NOMO-1 treated with dmso at 0.1 percent for 144 hours (cell line): ENCODE data around the gene RPTOR.
"Not testable (repeated sequence)": the region's sequence is repeated elsewhere in the genome, so short reads cannot be mapped to it uniquely, and the experiment has no call there.

ENCODE experiments used
- DNase-seq: peaks from one replicate; lab custom pipeline; 2025; ENCODE audit not compliant: unreplicated experiment; lab: John Stamatoyannopoulos, UW

The RPTOR gene

DNA sequence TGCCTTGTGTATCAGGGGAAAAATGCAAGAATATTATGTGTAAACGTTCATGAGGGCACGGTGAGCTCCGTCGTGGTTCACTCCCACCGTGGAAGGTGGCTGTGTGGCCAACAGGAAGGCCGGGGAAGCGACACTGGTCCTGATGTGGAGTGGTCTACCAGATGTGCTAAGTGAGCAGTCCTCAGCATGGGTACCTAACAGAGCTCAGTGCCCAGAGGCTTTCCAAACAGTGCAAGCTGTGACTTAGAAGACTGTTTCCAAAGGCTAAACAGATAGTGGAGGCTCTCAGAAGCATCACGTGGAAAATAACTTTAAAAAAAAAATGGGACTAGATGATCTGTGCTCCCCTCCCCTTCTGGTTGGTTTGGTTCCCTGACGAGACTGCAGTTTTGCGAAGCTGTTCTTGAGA, 247.7 kb downstream of the RPTOR start:
- DNase-seq = no peak

DNA sequence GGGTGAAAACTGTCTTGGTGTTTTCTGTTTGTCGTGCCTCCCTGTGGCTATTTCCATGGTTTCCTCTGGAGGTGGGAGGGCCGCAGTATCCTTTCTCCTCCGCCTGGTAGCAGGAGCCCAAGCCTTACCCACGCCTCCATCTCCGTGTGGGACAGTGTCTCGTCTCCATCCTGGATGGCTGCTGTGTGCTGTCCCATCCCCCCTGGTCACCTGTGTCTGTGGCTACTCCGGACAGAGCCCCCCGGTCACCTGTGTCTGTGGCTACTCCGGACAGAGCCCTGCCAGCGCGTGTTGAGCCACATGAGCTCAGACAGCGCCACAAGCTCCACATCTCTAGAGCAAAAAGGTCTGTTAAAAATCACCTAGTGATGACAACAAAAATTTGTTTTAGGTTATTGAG, 248.8 kb downstream of the RPTOR start:
- DNase-seq = no peak

DNA sequence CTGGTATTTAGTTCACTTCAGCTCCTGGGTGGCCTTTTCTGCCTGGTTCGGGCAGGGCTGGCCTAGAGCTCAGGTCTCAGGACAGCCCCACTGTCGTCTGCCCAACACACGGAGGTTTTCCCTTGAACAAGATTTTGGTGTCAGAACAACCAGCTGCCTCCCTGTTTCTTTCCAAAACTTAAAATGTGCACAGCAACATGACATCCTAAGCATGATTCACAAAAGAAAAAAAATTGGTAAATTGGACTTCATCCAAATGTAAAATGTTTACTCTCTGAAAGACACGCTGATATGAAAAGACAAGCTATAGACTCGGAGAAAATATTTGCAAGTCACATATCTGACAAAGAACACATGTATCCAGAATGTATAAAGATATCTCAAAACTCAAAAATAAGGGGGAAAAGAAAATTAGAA, 249.2 kb downstream of the RPTOR start:
- no peak for DNase-seq

DNA sequence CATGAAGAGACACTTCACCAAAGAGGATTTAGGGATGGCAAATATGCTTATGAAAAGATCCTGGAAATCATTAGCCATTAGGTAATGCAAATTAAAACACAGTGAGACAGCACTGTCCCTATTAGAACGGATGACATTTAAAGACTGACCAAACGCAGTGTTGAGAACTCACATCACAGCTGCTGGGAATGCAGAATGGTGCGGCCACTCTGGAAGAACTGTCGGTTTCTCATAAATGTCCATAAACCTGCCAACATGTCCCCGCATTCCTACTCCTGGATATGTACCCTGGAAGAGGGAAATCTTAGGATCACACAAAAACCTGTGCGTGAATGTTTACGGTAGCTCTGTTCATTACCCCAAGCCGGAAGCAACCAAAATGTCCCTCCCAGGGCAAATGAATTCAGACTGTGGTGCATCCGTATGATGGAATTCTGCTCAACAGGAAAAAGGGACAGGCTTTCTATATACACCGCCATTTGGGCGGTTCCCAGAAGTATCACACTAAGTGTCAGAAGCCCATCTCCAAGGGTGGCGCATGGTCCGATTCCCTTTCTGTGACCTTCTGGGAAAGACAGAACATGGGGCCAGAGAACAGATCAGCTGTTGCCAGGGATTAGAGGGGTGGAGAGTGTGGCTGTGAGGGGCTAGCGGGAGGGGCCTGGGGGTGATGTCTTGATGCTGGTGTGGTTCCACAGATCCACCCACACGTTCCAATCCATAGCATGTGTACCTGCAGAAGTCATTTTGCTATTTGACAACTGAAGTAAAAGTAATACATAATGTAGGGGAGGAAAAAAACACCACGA, 249.8 kb downstream of the RPTOR start:
- no peak for DNase-seq

GRCh38 chr17:80795090-80795580, 250.5 kb downstream of the RPTOR start:
- DNase-seq = no peak

DNA sequence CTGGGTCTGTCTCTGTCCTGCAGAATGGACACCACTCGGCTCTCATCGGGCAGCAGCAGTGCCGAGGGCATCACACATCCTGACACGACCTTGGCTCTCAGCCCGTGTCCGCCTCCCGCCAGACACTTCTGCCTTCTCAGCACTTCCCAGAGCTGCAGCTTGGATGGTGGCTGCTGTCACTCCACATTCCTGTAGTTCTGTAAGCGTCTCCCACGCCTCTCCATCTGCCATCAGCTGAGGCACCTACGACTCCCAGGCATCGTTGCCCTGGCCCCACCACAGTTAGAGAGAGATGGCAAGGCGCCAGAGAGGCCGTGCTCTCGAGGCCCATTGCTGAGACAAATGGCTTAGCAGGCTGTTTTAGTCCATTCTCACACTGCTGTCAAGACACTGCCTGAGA, 251.1 kb downstream of the RPTOR start:
- DNase-seq = no peak

GRCh38 chr17:80796430-80796861, 251.8 kb downstream of the RPTOR start:
- no peak for DNase-seq

DNA sequence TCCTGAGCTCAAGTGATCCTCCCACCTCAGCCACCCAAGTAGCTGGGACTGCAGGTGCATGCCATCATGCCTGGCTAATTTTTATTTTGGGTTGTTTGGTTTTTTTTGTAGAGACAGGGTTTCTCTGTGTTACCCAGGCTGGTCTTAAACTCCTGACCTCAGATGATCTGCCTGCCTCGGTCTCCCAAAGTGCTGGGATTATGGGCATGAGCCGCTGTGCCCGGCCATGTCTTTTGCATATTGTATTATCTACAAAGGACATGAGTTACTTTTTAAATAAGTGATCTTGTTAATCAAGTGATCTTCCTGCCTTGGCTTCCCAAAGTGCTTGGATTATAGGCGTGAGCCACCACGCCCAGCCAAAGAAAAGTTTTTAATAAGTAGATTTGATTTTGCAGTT, 252.6 kb downstream of the RPTOR start:
- DNase-seq = not testable (repeated sequence)

DNA sequence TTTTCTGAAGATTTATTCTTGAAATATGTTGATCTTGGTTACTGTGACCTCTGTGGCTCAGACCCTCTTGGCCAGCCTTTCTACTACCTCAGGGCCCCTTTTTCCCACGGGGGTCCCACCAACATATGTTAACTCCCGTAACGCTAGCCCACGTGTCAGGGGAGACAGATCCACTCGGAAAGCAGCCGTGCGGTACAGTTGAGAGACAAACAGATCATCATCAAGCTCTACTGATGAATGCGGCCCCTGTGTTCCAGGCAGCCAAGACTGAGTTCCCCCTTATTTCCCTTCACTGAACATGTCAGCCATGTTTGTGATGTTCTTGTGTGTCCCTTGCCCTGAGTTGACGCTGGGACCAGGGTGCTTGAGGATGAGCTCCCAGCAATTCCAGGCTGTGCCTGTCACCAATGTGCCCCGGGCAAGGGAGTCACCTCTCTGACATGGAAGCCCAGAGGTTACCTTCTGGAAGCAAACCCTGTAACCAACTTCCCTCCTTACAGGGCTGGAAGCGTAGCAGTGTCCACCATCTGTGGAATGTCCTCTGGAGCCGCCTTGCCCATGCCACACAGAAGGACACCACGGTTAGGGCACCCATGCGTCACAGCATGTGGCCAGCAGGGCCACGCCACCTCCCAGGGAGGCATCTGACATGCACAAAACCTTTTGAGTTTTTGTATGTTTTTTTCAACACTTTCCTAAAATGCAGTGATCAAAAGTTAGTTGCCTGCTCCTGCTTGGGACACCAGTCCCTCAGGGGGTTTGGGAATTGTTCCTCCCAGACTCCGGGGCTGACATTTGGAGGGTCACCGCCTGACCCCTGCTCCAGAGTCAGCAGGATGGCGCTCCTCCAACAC, 253.3 kb downstream of the RPTOR start:
- DNase-seq = no peak

DNA sequence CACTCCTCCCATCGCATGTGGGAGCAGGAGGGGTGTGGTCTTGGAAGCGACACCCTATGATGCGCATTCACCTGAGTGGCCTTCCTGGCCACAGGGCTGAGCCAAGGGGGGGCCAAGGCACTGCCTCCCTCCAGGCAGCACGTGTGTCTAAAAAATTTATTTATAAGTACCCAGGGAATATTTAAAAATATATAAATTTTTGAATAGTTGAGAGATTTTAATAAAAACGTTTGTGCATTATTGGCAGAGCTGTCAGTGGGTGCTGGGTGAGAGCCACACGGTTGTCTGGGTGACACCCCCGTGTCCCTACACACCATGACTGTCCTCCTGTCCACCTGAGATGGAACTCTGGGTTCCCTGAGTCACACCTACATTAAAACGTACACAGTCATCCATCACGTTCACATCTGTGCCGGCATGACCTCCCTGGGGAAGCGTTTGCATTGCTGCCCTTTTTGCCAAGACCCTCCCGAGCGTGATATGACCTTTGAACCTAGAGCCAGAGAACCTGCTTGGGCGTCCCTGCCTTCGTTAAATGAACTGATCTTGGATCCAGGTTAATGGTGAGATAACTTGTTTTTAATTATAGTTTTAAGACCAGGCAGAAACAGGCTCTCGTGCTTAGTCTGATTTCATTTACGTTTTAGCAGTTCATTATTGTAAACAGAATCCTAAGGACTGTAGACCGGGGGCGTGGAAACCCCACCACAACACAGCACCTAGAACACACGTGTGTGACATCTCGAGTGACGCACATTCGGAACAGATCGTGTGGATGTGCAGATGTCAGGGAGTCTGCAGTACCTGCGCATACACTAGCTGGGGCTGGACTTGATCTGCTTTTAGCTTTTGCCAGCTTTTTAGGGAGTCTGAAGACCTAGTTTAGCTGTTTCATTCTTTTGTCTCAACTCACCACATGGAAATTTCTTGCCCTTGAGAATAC, 254.2 kb downstream of the RPTOR start:
- DNase-seq = no peak

DNA sequence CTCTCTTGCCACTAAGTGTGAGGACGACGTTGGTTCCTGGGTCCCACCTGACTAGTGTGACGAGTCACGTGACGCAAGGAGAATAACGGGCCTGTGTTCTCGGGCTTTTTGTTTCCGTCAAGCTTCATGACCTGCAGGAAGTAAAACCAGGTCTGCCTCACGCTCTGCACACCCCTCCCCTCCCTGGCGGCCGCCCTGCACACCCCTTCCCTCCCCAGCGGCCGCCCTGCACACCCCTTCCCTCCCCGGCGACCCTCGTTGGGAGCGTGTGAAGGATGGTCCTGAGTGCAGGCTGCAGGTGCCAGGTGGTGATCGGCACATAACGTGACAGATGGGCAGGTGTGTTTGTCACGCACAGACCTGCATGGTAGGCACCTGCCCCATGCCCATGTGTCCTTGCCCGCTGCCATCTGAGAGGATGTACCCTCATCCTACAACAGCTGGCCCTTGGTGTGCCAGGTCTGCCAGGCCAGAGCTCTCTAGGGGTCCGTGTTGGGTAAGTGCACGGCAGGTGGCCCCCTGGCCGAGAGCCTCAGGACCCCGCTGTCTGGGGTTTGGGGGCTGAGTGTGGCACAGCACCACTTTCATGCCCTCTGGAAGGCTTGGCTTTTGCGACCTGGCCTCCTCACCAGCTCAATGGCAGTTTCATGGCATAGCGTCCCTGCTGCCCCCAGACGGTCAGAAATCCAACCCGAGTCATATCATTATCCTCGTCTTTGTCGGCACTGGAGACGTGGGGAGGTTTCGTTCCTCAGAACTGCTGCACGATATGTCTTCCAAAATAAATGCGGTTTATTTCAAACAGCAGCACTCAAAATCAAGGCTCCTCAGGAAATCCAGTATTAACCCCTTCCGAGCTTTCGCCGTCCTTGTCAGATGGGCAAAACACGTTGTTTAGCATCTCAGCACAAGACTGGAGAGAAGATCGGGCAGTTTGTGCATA, 255.2 kb downstream of the RPTOR start:
- no peak for DNase-seq

GRCh38 chr17:80800481-80801391, 256.1 kb downstream of the RPTOR start:
- DNase-seq = no peak

DNA sequence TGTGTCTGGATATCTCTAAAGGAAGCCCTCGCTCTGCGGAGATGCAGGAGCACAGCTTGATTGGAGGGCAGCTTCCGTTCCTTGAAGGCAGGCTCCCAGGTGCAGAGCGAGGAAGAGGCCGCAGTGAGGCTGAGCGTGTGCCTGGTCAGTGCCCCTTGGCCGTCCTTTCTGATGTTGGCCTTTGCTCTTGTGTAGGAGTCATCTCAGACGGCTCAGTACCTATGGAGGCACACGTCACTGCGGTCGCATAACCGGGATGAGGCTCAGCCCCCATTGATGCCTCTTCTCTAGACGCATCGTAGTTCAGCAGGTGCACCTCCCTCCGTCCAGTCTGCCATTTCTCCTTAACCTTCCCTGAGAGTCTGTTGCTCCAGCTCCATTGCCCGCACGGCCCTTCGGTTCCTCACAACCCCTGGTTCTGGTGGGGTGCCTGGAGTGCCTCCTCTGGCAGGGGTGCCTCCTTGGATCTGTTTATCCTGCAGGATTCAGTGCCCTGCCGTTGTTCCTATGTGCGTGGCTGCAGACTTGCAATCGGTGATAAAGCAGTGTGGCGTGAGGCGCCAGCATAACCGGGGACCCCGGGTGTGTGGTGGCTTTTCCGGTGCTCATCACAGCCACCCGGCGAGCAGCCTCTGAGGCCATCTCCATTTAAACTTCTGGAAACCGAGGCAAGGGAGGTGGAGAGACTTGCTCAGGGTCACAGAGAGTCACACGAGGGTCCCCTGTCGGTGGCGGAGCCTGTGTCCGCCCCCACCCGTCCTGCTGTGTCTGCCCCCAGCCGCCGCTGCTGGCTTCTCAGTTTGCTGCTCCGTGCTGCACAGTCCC, 258.2 kb downstream of the RPTOR start:
- no peak for DNase-seq

DNA sequence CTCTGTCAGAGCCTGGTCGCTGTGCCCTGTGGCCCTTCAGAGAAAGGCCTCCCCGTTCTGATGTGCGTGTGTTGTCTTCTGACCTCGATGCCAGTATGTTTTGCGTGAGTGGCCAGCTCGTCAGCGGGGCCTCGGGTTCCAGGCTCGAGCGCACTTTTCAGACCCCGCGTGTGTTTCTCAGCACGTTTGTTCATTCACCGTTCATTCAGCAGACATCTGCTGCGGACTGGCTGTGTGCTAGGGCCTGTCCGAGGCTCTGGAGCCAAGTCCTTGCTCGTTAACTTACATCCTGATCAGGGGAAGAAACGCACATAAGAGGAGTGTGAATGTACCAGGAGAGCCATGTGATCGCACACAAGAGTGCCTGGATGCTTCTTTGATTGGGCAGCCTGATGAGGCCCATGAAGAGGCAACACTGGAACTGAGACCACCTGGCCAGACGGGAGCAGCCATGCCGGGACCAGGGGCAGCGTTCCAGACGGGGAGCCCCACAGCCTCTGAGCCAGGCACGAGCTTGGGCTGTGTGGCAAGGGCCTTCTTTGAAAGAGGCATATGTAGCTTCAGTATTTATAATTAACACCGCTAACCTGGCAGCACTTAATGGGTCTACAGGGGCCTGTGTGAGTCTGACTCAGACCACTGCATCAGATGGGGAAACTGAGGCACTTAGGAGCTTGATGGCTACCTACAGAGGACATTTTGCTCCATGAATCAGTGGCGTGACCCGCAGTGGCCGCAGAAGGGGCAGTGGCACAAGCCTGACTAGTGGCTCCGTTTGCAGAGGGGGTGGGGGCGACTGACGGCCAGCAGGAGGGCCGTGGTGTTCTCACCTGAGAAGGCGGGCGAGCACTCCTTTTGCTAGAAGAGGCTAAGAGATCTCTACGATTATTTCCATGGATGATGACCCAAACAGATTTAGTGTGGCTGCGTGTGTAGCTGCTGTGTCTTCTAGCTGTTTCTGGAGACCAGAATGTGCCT, 259.1 kb downstream of the RPTOR start:
- DNase-seq = no peak

GRCh38 chr17:80804466-80804865, 259.8 kb downstream of the RPTOR start:
- no peak for DNase-seq

DNA sequence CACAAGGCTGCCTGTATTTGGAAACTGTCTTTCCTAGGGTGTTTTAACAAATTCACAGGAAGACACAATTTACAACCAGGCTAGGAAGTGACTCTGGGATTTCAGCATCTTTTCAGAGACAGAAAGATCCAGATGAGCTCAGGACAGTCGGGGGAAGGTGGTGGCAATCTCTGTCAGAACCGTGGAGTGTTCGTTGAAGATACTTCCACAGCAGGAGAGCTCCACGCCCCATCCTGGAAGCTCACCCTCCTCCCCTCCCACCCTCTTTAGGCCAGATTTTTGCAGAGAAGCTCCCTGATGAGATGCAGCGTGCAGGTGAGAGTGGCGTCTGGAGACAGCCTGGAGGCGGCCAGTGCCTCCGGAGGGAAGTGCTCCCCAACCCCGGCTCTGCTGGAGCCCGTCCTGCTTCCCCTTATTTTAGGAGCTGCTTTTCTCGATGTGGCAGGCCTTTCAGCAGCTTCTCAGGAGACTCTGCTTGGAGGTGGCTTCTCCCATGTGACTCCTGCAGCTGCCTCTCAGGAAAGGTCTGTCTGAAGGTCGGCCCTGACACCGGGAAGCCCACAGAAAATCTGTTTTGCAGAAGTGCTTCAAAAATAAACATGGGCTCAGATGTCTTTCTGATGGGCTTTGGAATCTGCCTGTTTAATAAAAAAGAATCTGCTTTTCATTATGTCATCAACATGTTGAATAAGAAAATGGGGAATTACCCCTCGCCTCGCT, 260.6 kb downstream of the RPTOR start:
- DNase-seq = no peak
